GM23338 (cell line): Measurements from ENCODE around the gene SERPING1. TPM values are rescaled to one million over a fixed set of nuclear protein-coding genes. Genes with fewer than 3 reads are reported as not detected.
A peak's percentile ranks its signal among the peaks of the same experiment; 100 is the strongest.

Experiments used
- ATAC-seq: fragments of 200-7000 bp; cut with Tn5 transposase; 3 replicates; pipeline ENCODE4 v1.9.1; 2020
- DNase-seq: peaks from one replicate; pipeline ENCODE4 v3.0.0-alpha.2; 2015; ENCODE audit warnings: low spot score
- H2AFZ ChIP-seq: fragments of 200-600 bp; sonication (generic); 2 replicates; pipeline ENCODE4 v1.8.0; 2016; ENCODE audit warnings: antibody characterized with exemption, mild to moderate bottlenecking, moderate library complexity
- H3F3A ChIP-seq: fragments of 200-600 bp; sonication (generic); replicated peaks from 2 replicates; pipeline ENCODE4 v1.8.0; 2017; ENCODE audit warnings: antibody characterized with exemption, mixed run types, low read depth
- H3K27ac ChIP-seq: fragments of 200-600 bp; sonication (generic); 2 replicates; pipeline ENCODE4 v1.6.1; 2016; ENCODE audit warnings: low read depth
- H3K27me3 ChIP-seq: fragments of 200-600 bp; sonication (generic); 2 replicates; pipeline ENCODE4 v1.8.0; 2016; ENCODE audit warnings: mild to moderate bottlenecking, mixed run types, moderate library complexity; ENCODE audit not compliant: insufficient read depth
- H3K36me3 ChIP-seq: fragments of 200-600 bp; sonication (generic); 2 replicates; pipeline ENCODE4 v1.8.0; 2016; ENCODE audit warnings: mild to moderate bottlenecking; ENCODE audit not compliant: insufficient read depth
- H3K4me1 ChIP-seq: fragments of 200-600 bp; sonication (generic); 2 replicates; pipeline ENCODE4 v1.8.0; 2016; ENCODE audit warnings: mild to moderate bottlenecking, moderate library complexity; ENCODE audit not compliant: insufficient read depth
- H3K4me2 ChIP-seq: fragments of 200-600 bp; sonication (generic); 2 replicates; pipeline ENCODE4 v1.7.1; 2017; ENCODE audit warnings: mixed run types
- H3K4me3 ChIP-seq: fragments of 200-600 bp; sonication (generic); 2 replicates; pipeline ENCODE4 v1.6.1; 2016; ENCODE audit warnings: mixed run types
- H3K79me2 ChIP-seq: fragments of 200-600 bp; sonication (generic); replicated peaks from 2 replicates; pipeline ENCODE4 v1.8.0; 2017; ENCODE audit warnings: mild to moderate bottlenecking; ENCODE audit not compliant: insufficient read depth
- H3K9me2 ChIP-seq: fragments of 200-600 bp; sonication (generic); 2 replicates; pipeline ENCODE4 v1.8.0; 2017; ENCODE audit not compliant: insufficient read depth
- H4K20me1 ChIP-seq: fragments of 200-600 bp; sonication (generic); replicated peaks from 2 replicates; pipeline ENCODE4 v1.8.0; 2017; ENCODE audit warnings: mild to moderate bottlenecking; ENCODE audit not compliant: insufficient read depth
- H3K27ac Mint-ChIP-seq: 2 replicates; pipeline ENCODE4 v1.8.0; 2020; ENCODE audit warnings: inconsistent platforms, mild to moderate bottlenecking, moderate library complexity, mixed read lengths
- H3K27me3 Mint-ChIP-seq: 3 replicates; pipeline ENCODE4 v1.8.0; 2022; ENCODE audit warnings: low read depth, mild to moderate bottlenecking, moderate library complexity, mixed read lengths, inconsistent platforms; ENCODE audit not compliant: insufficient read depth, poor library complexity
- H3K36me3 Mint-ChIP-seq: 3 replicates; pipeline ENCODE4 v1.8.0; 2021; ENCODE audit warnings: low read depth, mild to moderate bottlenecking, inconsistent platforms, moderate library complexity, mixed read lengths
- H3K4me1 Mint-ChIP-seq: 3 replicates; pipeline ENCODE4 v1.8.0; 2020; ENCODE audit warnings: mild to moderate bottlenecking, inconsistent platforms, mixed read lengths
- H3K4me3 Mint-ChIP-seq: 3 replicates; pipeline ENCODE4 v1.8.0; 2021; ENCODE audit warnings: moderate library complexity, mild to moderate bottlenecking, inconsistent platforms, mixed read lengths
- H3K9me3 Mint-ChIP-seq: 3 replicates; pipeline ENCODE4 v1.8.0; 2020; ENCODE audit warnings: moderate library complexity, mild to moderate bottlenecking, inconsistent platforms, mixed read lengths
- ETS1 ChIP-seq: IDR thresholded peaks from 2 replicates; pipeline ENCODE4 v1.6.1; 2016; ENCODE audit warnings: antibody characterized with exemption
- EZH2 ChIP-seq: fragments of 200-600 bp; sonication (generic); IDR thresholded peaks from one replicate; pipeline ENCODE4 v1.8.0; 2017; ENCODE audit warnings: antibody characterized with exemption, mild to moderate bottlenecking, low read depth; ENCODE audit not compliant: unreplicated experiment
- EZH2phosphoT487 ChIP-seq: fragments of 200-600 bp; sonication (generic); IDR thresholded peaks from one replicate; pipeline ENCODE4 v1.8.1; 2018; ENCODE audit warnings: antibody characterized with exemption; ENCODE audit not compliant: unreplicated experiment
- JUNB ChIP-seq: IDR thresholded peaks from one replicate; pipeline ENCODE4 v1.6.1; 2016; ENCODE audit warnings: antibody characterized with exemption; ENCODE audit not compliant: unreplicated experiment
- NANOG ChIP-seq: IDR thresholded peaks from 2 replicates; pipeline ENCODE4 v1.6.1; 2016; ENCODE audit warnings: antibody characterized with exemption, borderline replicate concordance
- ZNF114 ChIP-seq: fragments of 250-450 bp; sonication (Bioruptor Pico); IDR thresholded peaks from 2 replicates; pipeline ENCODE4 v1.5.0; 2020; ENCODE audit warnings: mild to moderate bottlenecking, moderate library complexity
- polyA plus RNA-seq: library from polyadenylated mRNA; unstranded; fragments of >200 nt; fragmentation: Nextera tagmentation; extraction: Ambion mirVana; gene quantifications from 2 replicates; pipeline ENCODE4 v1.2.1, GENCODE V29; 2016
- total RNA-seq: library from RNA; depleted of rRNA; stranded (reverse); fragments of >200 nt; shearing (Covaris generic); gene quantifications from 2 replicates; pipeline ENCODE4 v1.2.3, GENCODE V29; 2014
- TF ChIP-seq, protein P1 (sequence below): IDR thresholded peaks from one replicate; pipeline ENCODE4 v1.6.1; 2018; ENCODE audit warnings: antibody characterized with exemption; ENCODE audit not compliant: unreplicated experiment
- TF ChIP-seq, protein P2 (sequence below), 2 experiments: fragments of 200-600 bp in 1 of 2; sonication (generic) in 1 of 2; conservative IDR thresholded peaks; 2 replicates each; pipeline versions ENCODE4 v1.5.1 to v1.6.1; 2016 to 2017; ENCODE audit warnings: antibody characterized with exemption in 2 of 2, low read depth in 2 of 2, mild to moderate bottlenecking in 2 of 2, moderate library complexity in 1 of 2

SERPING1 gene
- total and polyA plus RNA-seq, 2 experiments from 2014 or later = 42.3 to 54.7 TPM

GRCh38 chr11:57662893-57663292 is 65.4 kb downstream of the SERPING1 start:
- Mint-ChIP-seq H3K27ac (no peak overlapping the region), H3K36me3 (peaks cover 31% of the 10 kb centered on the region)
- no peaks in the 10 kb centered on the region for H3K9me2 ChIP-seq

GRCh38 chr11:57663975-57664374 is 66.5 kb downstream of the SERPING1 start:
- peaks cover 9% of the 10 kb centered on the region for H3F3A ChIP-seq
- Mint-ChIP-seq H3K9me3 (peaks cover 2% of the 10 kb centered on the region; the same call in 2 of the 3 replicates), H3K36me3 (peaks cover 31% of the 10 kb centered on the region), H3K4me1 (peaks cover 2% of the 10 kb centered on the region; the same call in 2 of the 3 replicates), H3K27ac (no peak overlapping the region), H3K27me3 (peaks cover 15% of the 10 kb centered on the region), H3K4me3 (no peak overlapping the region)
- 0 out of 2 replicates have a peak, but pooled peaks cover under 1% of the 10 kb centered on the region for H3K4me1 ChIP-seq
- H3K4me2 ChIP-seq = no peak overlapping the region
- ATAC-seq = no peak
- H3K4me3 ChIP-seq = no peak overlapping the region
- DNase-seq = no peak
- no peaks in the 10 kb centered on the region for H3K27me3 ChIP-seq
- H3K27ac ChIP-seq = no peak overlapping the region
- H4K20me1 ChIP-seq = peaks cover under 1% of the 10 kb centered on the region; the same call in 1 of the 2 replicates
- H3K9me2 ChIP-seq = no peaks in the 10 kb centered on the region
- H3K79me2 ChIP-seq = peaks cover 12% of the 10 kb centered on the region
- H3K36me3 ChIP-seq = peaks cover 18% of the 10 kb centered on the region
- no peak overlapping the region for H2AFZ ChIP-seq
- TF ChIP-seq NANOG (no peak), JUNB (no peak), EZH2 (no peak), EZH2phosphoT487 (no peak), ZNF114 (CRISPR knock-in tag) (no peak), ETS1 (no peak)
- TF ChIP-seq, protein P1, sequence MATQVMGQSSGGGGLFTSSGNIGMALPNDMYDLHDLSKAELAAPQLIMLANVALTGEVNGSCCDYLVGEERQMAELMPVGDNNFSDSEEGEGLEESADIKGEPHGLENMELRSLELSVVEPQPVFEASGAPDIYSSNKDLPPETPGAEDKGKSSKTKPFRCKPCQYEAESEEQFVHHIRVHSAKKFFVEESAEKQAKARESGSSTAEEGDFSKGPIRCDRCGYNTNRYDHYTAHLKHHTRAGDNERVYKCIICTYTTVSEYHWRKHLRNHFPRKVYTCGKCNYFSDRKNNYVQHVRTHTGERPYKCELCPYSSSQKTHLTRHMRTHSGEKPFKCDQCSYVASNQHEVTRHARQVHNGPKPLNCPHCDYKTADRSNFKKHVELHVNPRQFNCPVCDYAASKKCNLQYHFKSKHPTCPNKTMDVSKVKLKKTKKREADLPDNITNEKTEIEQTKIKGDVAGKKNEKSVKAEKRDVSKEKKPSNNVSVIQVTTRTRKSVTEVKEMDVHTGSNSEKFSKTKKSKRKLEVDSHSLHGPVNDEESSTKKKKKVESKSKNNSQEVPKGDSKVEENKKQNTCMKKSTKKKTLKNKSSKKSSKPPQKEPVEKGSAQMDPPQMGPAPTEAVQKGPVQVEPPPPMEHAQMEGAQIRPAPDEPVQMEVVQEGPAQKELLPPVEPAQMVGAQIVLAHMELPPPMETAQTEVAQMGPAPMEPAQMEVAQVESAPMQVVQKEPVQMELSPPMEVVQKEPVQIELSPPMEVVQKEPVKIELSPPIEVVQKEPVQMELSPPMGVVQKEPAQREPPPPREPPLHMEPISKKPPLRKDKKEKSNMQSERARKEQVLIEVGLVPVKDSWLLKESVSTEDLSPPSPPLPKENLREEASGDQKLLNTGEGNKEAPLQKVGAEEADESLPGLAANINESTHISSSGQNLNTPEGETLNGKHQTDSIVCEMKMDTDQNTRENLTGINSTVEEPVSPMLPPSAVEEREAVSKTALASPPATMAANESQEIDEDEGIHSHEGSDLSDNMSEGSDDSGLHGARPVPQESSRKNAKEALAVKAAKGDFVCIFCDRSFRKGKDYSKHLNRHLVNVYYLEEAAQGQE = no peak

More at GRCh38 chr11:57662893-57663292, 65.4 kb downstream of the SERPING1 start:
- H3F3A ChIP-seq = peaks cover 3% of the 10 kb centered on the region; the same call in 1 of the 2 replicates
- Mint-ChIP-seq H3K27me3 (peaks cover 12% of the 10 kb centered on the region), H3K4me3 (no peak overlapping the region), H3K9me3 (peaks cover 2% of the 10 kb centered on the region; the same call in 2 of the 3 replicates), H3K4me1 (peaks cover 3% of the 10 kb centered on the region; the same call in 2 of the 3 replicates)
- 0 out of 2 replicates have a peak, but pooled peaks cover 4% of the 10 kb centered on the region for H4K20me1 ChIP-seq
- no peak overlapping the region for H3K4me2 ChIP-seq
- H3K36me3 ChIP-seq = peaks cover 18% of the 10 kb centered on the region
- TF ChIP-seq, protein P2, sequence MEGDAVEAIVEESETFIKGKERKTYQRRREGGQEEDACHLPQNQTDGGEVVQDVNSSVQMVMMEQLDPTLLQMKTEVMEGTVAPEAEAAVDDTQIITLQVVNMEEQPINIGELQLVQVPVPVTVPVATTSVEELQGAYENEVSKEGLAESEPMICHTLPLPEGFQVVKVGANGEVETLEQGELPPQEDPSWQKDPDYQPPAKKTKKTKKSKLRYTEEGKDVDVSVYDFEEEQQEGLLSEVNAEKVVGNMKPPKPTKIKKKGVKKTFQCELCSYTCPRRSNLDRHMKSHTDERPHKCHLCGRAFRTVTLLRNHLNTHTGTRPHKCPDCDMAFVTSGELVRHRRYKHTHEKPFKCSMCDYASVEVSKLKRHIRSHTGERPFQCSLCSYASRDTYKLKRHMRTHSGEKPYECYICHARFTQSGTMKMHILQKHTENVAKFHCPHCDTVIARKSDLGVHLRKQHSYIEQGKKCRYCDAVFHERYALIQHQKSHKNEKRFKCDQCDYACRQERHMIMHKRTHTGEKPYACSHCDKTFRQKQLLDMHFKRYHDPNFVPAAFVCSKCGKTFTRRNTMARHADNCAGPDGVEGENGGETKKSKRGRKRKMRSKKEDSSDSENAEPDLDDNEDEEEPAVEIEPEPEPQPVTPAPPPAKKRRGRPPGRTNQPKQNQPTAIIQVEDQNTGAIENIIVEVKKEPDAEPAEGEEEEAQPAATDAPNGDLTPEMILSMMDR (conservative IDR thresholded peaks at IDR 0.05; ENCODE audit: low read depth in 2 of 2) = peak; percentile 25 to 56; a peak in 3 of 4 replicates
- no peak for TF ChIP-seq EZH2
- H3K27ac ChIP-seq = no peak overlapping the region
- H3K79me2 ChIP-seq = peaks cover 16% of the 10 kb centered on the region
- peak; percentile 61 for DNase-seq
- H3K4me1 ChIP-seq = no peaks in the 10 kb centered on the region
- no peaks in the 10 kb centered on the region for H3K27me3 ChIP-seq
- ATAC-seq = no peak
- no peak overlapping the region for H2AFZ ChIP-seq
- no peak overlapping the region for H3K4me3 ChIP-seq
